ENCODE data around the gene PDSS2. TPM values are rescaled to one million over a fixed set of nuclear protein-coding genes. Genes with fewer than 3 reads are reported as not detected.
"Not testable (repeated sequence)": the region's sequence is repeated elsewhere in the genome, so short reads cannot be mapped to it uniquely, and the experiment has no call there.

The PDSS2 gene
- total RNA-seq, 3 donors from 2014 or later (not counting 1 experiment from before 2014, with no cell fraction given), result 11.2 to 15.5 (median 14.2) TPM

- TF ChIP-seq CTCF (IDR thresholded peaks at IDR 0.05), result no peak
- no peaks in the 10 kb centered on the region for H3K27me3 Mint-ChIP-seq (ENCODE audit: low read depth in 2 of 2)
- H3K9me3 Mint-ChIP-seq, result no peaks in the 10 kb centered on the region
- no peaks in the 10 kb centered on the region for H3K9me3 ChIP-seq (ENCODE audit: control insufficient read depth, insufficient read depth, low read length)
- H3K36me3 ChIP-seq (ENCODE audit: control insufficient read depth, insufficient read depth, low read length), result no peaks in the 10 kb centered on the region
- H3K4me3 Mint-ChIP-seq, result no peak overlapping the region
- ATAC-seq, result no peak
- no peak for DNase-seq
- H3K27me3 ChIP-seq (ENCODE audit: control insufficient read depth, insufficient read depth, low read length), result no peaks in the 10 kb centered on the region
- no peaks in the 10 kb centered on the region for H3K4me1 ChIP-seq (ENCODE audit: control insufficient read depth, insufficient read depth, low read length)
- H3K36me3 Mint-ChIP-seq, result no peaks in the 10 kb centered on the region
- H3K27ac ChIP-seq (ENCODE audit: low read length), result no peak overlapping the region
- H3K4me1 Mint-ChIP-seq, result peaks cover 24 to 25% of the 10 kb centered on the region in 2 donors
- no peak overlapping the region for H3K4me3 ChIP-seq (ENCODE audit: low read length)
- WGBS (ENCODE audit: insufficient coverage), result 94% methylated on average over 3 of the region's 3 CpGs
- intact Hi-C loops (cut with micrococcal nuclease), result no loop called here
- H3K27ac Mint-ChIP-seq, result no peak overlapping the region
Observed at GRCh38 chr6:107290491-107290890, 168.9 kb downstream of the PDSS2 start.

GRCh38 chr6:107289258-107289657 is 170.1 kb downstream of the PDSS2 start:
- not testable (repeated sequence) for H3K36me3 Mint-ChIP-seq

GRCh38 chr6:107285683-107286082 is 173.7 kb downstream of the PDSS2 start:
- H3K4me1 Mint-ChIP-seq; intact Hi-C loops (cut with micrococcal nuclease); H3K36me3 ChIP-seq (ENCODE audit: control insufficient read depth, insufficient read depth, low read length); H3K9me3 ChIP-seq (ENCODE audit: control insufficient read depth, insufficient read depth, low read length); H3K4me3 Mint-ChIP-seq; H3K27ac Mint-ChIP-seq; H3K27me3 ChIP-seq (ENCODE audit: control insufficient read depth, insufficient read depth, low read length); H3K27me3 Mint-ChIP-seq (ENCODE audit: low read depth in 2 of 2); H3K36me3 Mint-ChIP-seq; H3K4me3 ChIP-seq (ENCODE audit: low read length); DNase-seq; H3K4me1 ChIP-seq (ENCODE audit: control insufficient read depth, insufficient read depth, low read length); ATAC-seq; H3K27ac ChIP-seq (ENCODE audit: low read length); H3K9me3 Mint-ChIP-seq: not testable (repeated sequence)
- WGBS (ENCODE audit: insufficient coverage), result 100% methylated on average over 6 of the region's 6 CpGs

More at GRCh38 chr6:107289258-107289657, 170.1 kb downstream of the PDSS2 start:
- H3K9me3 ChIP-seq (ENCODE audit: control insufficient read depth, insufficient read depth, low read length); H3K9me3 Mint-ChIP-seq; H3K4me1 ChIP-seq (ENCODE audit: control insufficient read depth, insufficient read depth, low read length); H3K36me3 ChIP-seq (ENCODE audit: control insufficient read depth, insufficient read depth, low read length); H3K27me3 ChIP-seq (ENCODE audit: control insufficient read depth, insufficient read depth, low read length); H3K4me3 Mint-ChIP-seq; H3K27me3 Mint-ChIP-seq (ENCODE audit: low read depth in 2 of 2); H3K27ac Mint-ChIP-seq; intact Hi-C loops (cut with micrococcal nuclease); DNase-seq; H3K27ac ChIP-seq (ENCODE audit: low read length); H3K4me3 ChIP-seq (ENCODE audit: low read length); ATAC-seq: not testable (repeated sequence)
- peaks cover 24 to 25% of the 10 kb centered on the region in 2 donors for H3K4me1 Mint-ChIP-seq
- WGBS (ENCODE audit: insufficient coverage), result 98% methylated on average over 9 of the region's 9 CpGs

- Histone ChIP-seq H3K4me3 (ENCODE audit: low read length) (no peak overlapping the region), H3K27ac (ENCODE audit: low read length) (no peak overlapping the region), H3K27me3 (ENCODE audit: control insufficient read depth, insufficient read depth, low read length) (no peaks in the 10 kb centered on the region), H3K4me1 (ENCODE audit: control insufficient read depth, insufficient read depth, low read length) (no peaks in the 10 kb centered on the region), H3K36me3 (ENCODE audit: control insufficient read depth, insufficient read depth, low read length) (no peaks in the 10 kb centered on the region), H3K9me3 (ENCODE audit: control insufficient read depth, insufficient read depth, low read length) (no peaks in the 10 kb centered on the region)
- TF ChIP-seq CTCF (IDR thresholded peaks at IDR 0.05), result no peak
- no peaks in the 10 kb centered on the region for H3K36me3 Mint-ChIP-seq
- peaks cover 0 to 4% of the 10 kb centered on the region in 2 donors for H3K4me1 Mint-ChIP-seq
- 94% methylated on average over 1 of the region's 1 CpG for WGBS (ENCODE audit: insufficient coverage)
- H3K27me3 Mint-ChIP-seq (ENCODE audit: low read depth in 2 of 2), result no peaks in the 10 kb centered on the region
- H3K9me3 Mint-ChIP-seq, result no peaks in the 10 kb centered on the region
- no peak for DNase-seq
- no peak for ATAC-seq
- no peak overlapping the region for H3K27ac Mint-ChIP-seq
- intact Hi-C loops (cut with micrococcal nuclease), result no loop called here
- H3K4me3 Mint-ChIP-seq, result no peak overlapping the region
Observed at GRCh38 chr6:107284805-107285204, 174.6 kb downstream of the PDSS2 start.
